IPS-15b (cell line): ENCODE measurements around the gene CEP72.
"Not testable (repeated sequence)": the region's sequence is repeated elsewhere in the genome, so short reads cannot be mapped to it uniquely, and the experiment has no call there.

ENCODE experiments used
- H3K27me3 ChIP-seq: one replicate; pipeline ENCODE4 v1.6.1; 2013; ENCODE audit warnings: low read length; ENCODE audit not compliant: control insufficient read depth, insufficient read depth
- H3K36me3 ChIP-seq: one replicate; pipeline ENCODE4 v1.6.1; 2013; ENCODE audit warnings: low read length; ENCODE audit not compliant: control insufficient read depth, insufficient read depth
- H3K4me1 ChIP-seq: one replicate; pipeline ENCODE4 v1.6.1; 2013; ENCODE audit warnings: mild to moderate bottlenecking, low read length; ENCODE audit not compliant: control insufficient read depth, insufficient read depth
- H3K4me3 ChIP-seq: one replicate; pipeline ENCODE4 v1.5.1; 2013; ENCODE audit warnings: low read depth, low read length
- H3K9ac ChIP-seq: one replicate; pipeline ENCODE4 v1.6.1; 2013; ENCODE audit warnings: low read depth, mild to moderate bottlenecking, low read length
- H3K9me3 ChIP-seq: one replicate; pipeline ENCODE4 v1.6.1; 2013; ENCODE audit warnings: mild to moderate bottlenecking, low read length; ENCODE audit not compliant: control insufficient read depth, insufficient read depth

The CEP72 gene

GRCh38 chr5:623531-623930, 11.4 kb downstream of the CEP72 start:
- Histone ChIP-seq H3K4me3 (no peak overlapping the region), H3K36me3 (peaks cover 51% of the 10 kb centered on the region), H3K9ac (no peak overlapping the region), H3K4me1 (no peaks in the 10 kb centered on the region), H3K9me3 (no peaks in the 10 kb centered on the region), H3K27me3 (no peaks in the 10 kb centered on the region)

GRCh38 chr5:624118-624950, 12.2 kb downstream of the CEP72 start:
- Histone ChIP-seq H3K9ac (no peak overlapping the region), H3K36me3 (peaks cover 52% of the 10 kb centered on the region), H3K4me1 (no peaks in the 10 kb centered on the region), H3K4me3 (no peak overlapping the region), H3K9me3 (no peaks in the 10 kb centered on the region), H3K27me3 (no peaks in the 10 kb centered on the region)

- Histone ChIP-seq H3K4me3 (no peak overlapping the region), H3K9ac (no peak overlapping the region), H3K9me3 (no peaks in the 10 kb centered on the region), H3K27me3 (no peaks in the 10 kb centered on the region), H3K4me1 (no peaks in the 10 kb centered on the region), H3K36me3 (peaks cover 46% of the 10 kb centered on the region)
These were observed 12.8 kb downstream of the CEP72 start for GRCh38 chr5:624951-625230.

- H3K9me3 ChIP-seq: no peaks in the 10 kb centered on the region
- peaks cover 40% of the 10 kb centered on the region for H3K36me3 ChIP-seq
- no peak overlapping the region for H3K4me3 ChIP-seq
- no peaks in the 10 kb centered on the region for H3K27me3 ChIP-seq
- H3K4me1 ChIP-seq: no peaks in the 10 kb centered on the region
- H3K9ac ChIP-seq: no peak overlapping the region
These were observed 13.4 kb downstream of the CEP72 start for GRCh38 chr5:625516-625915.

GRCh38 chr5:626850-627249, 14.7 kb downstream of the CEP72 start:
- Histone ChIP-seq H3K4me3 (no peak overlapping the region), H3K27me3 (no peaks in the 10 kb centered on the region), H3K9me3 (no peaks in the 10 kb centered on the region), H3K4me1 (no peaks in the 10 kb centered on the region), H3K36me3 (peaks cover 29% of the 10 kb centered on the region), H3K9ac (no peak overlapping the region)

- Histone ChIP-seq H3K27me3 (no peaks in the 10 kb centered on the region), H3K9me3 (no peaks in the 10 kb centered on the region), H3K9ac (no peak overlapping the region), H3K4me1 (no peaks in the 10 kb centered on the region), H3K4me3 (no peak overlapping the region), H3K36me3 (peaks cover 24% of the 10 kb centered on the region)
These were observed 15.7 kb downstream of the CEP72 start for GRCh38 chr5:627840-628239.

- not testable (repeated sequence) for H3K27me3 ChIP-seq, H3K4me1 ChIP-seq, H3K9ac ChIP-seq, H3K4me3 ChIP-seq, H3K9me3 ChIP-seq
- peaks cover 22% of the 10 kb centered on the region for H3K36me3 ChIP-seq
These were observed 16.4 kb downstream of the CEP72 start for GRCh38 chr5:628351-629205.

- Histone ChIP-seq H3K27me3 (no peaks in the 10 kb centered on the region), H3K36me3 (peaks cover 41% of the 10 kb centered on the region), H3K9me3 (no peaks in the 10 kb centered on the region), H3K4me3 (no peak overlapping the region), H3K9ac (no peak overlapping the region), H3K4me1 (no peaks in the 10 kb centered on the region)
These were observed 21.4 kb downstream of the CEP72 start for GRCh38 chr5:633501-633955.

GRCh38 chr5:634191-634590, 22.1 kb downstream of the CEP72 start:
- Histone ChIP-seq H3K4me3 (no peak overlapping the region), H3K36me3 (peaks cover 44% of the 10 kb centered on the region)

GRCh38 chr5:635306-636055, 23.3 kb downstream of the CEP72 start:
- peaks cover 57% of the 10 kb centered on the region for H3K36me3 ChIP-seq

More at GRCh38 chr5:634191-634590, 22.1 kb downstream of the CEP72 start:
- no peaks in the 10 kb centered on the region for H3K27me3 ChIP-seq
- no peaks in the 10 kb centered on the region for H3K9me3 ChIP-seq
- H3K9ac ChIP-seq: no peak overlapping the region
- no peaks in the 10 kb centered on the region for H3K4me1 ChIP-seq

GRCh38 chr5:636951-637350, 24.8 kb downstream of the CEP72 start:
- H3K9ac ChIP-seq: no peak overlapping the region
- no peaks in the 10 kb centered on the region for H3K4me1 ChIP-seq
- no peaks in the 10 kb centered on the region for H3K27me3 ChIP-seq
- no peak overlapping the region for H3K4me3 ChIP-seq
- H3K9me3 ChIP-seq: no peaks in the 10 kb centered on the region
- peaks cover 67% of the 10 kb centered on the region for H3K36me3 ChIP-seq

More at GRCh38 chr5:635306-636055, 23.3 kb downstream of the CEP72 start:
- H3K9me3 ChIP-seq: no peaks in the 10 kb centered on the region
- H3K4me3 ChIP-seq: no peak overlapping the region
- no peaks in the 10 kb centered on the region for H3K27me3 ChIP-seq
- no peak overlapping the region for H3K9ac ChIP-seq
- no peaks in the 10 kb centered on the region for H3K4me1 ChIP-seq
